HG03442 (cell line): ENCODE results near the gene DHDH.

Experiments used
- ATAC-seq: cut with Tn5 transposase; IDR thresholded peaks from one replicate; pipeline ENCODE4 v1.9.1; 2021; ENCODE audit warnings: mild to moderate bottlenecking, moderate library complexity; ENCODE audit not compliant: unreplicated experiment

Gene DHDH

GRCh38 chr19:48946463-48947257 lies 13.2 kb downstream of the DHDH start:
- ATAC-seq, result no peak

DNA sequence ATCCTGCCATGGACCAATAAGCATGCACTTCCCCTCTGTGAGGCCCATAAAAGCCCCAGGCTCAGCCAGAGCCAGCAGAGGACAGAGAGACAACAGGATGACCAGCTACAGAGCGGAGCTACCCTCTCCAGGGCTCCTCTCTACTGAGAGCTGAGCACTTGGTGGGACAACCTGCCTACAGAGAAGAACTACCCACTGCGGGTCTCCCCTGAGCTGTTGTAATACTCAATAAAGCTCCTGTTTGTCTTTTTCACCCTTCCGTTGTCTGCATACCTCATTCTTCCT lies 13.7 kb downstream of the DHDH start:
- ATAC-seq, result no peak

GRCh38 chr19:48950159-48950558 lies 16.7 kb downstream of the DHDH start:
- no peak for ATAC-seq

DNA sequence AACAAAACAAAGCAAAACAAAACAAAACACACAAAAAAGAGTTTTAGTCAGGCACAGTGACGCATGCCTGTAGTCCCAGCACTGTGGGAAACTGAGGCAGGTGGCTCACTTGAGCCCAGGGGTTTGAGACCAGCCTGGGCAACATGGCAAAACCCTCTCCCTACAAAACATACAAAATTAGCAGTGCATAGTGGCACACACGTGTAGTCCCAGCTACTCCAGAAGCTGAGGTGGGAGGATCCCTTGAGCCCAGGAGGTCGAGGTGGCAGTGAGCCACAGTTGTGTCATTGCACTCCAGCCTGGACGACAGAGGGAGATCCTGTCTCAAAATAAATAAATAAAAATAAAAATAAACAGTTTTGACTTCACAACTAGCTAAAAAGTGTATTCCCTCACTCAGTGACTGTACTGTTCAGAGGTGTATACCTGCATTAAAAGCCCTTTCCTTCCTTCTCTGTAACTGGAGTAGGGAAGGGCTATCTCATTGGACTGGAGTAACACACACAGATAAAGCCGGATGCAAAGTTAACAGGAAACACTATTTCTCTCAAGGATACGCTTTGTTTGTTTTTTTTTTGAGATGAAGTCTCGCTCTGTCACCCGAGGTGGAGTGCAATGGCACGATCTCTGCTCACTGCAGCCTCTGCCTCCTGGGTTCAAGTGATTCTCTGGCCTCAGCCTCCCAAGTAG lies 17.5 kb downstream of the DHDH start:
- no peak for ATAC-seq

DNA sequence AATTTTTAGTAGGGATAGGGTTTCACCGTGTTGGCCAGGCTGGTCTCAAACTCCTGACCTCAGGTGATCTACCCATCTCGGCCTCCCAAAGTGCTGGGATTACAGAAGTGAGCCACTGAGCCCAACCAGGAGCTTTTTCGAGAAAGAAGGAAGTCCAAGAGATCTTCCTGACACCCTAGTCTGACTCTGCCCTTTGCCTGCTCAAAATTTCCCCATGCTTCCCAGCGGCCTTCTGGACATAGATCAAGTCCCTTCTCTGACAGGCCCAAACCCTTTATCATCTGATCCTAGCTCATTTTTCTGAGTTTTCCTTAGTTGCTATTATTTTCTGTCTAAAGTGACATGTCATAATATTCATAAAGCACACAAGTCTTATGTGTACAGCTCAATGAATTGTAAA lies 19.6 kb downstream of the DHDH start:
- ATAC-seq, result no peak

- ATAC-seq, result no peak
These were observed 20.6 kb downstream of the DHDH start for GRCh38 chr19:48953990-48954594.

- ATAC-seq, result peak; percentile 87
These were observed 21.3 kb downstream of the DHDH start, which contains the start of gene BAX for GRCh38 chr19:48954595-48955307. TSS of gene BAX (plus strand) at chr19:48954875. CDS start at chr19:48954929, 54 bp downstream.

GRCh38 chr19:48955308-48955958 lies 21.9 kb downstream of the DHDH start:
- ATAC-seq, result no peak

- ATAC-seq, result no peak
These were observed 24.5 kb downstream of the DHDH start for GRCh38 chr19:48958006-48958405.

DNA sequence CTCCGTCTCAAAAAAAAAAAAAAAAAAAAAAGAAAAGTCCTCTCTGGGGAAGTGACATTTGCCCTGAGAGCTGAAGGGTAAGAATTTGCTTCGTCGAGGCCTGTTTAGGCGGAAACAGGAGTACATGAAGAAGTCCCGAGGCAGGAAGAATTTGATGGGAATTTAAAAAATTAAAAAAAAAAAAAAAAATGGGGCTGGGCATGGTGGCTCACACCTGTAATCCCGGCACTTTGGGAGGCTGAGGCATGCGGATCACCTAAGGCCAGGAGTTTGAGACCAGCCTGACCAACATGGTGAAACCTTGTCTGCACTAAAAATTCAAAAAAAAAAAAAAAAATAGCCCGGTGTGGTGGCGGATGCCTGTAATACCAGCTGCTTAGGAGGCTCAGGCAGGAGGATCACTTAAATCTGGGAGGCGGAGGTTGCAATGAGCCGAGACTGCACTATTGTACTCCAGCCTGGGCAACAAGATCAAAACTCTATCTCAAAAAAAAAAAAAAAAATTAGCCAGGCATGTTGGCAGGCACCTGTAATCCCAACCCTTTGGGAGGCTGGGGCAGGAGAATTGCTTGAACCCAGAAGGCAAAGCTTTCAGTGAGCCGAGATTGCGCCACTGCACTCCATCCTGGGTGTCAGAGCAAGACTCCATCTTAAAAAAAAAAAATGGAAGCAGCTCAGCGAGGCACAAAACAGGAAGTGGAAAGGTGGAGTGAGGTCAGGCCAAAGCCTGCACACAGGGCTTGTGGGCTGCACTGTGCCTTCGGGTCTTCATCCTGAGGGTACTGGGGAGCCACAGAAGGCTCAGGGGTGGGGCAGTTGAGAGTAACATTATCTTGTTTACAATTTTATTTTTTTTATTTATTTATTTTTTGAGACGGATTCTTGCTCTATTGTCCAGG lies 26.1 kb downstream of the DHDH start:
- no peak for ATAC-seq

GRCh38 chr19:48961051-48961649 lies 27.7 kb downstream of the DHDH start:
- no peak for ATAC-seq

DNA sequence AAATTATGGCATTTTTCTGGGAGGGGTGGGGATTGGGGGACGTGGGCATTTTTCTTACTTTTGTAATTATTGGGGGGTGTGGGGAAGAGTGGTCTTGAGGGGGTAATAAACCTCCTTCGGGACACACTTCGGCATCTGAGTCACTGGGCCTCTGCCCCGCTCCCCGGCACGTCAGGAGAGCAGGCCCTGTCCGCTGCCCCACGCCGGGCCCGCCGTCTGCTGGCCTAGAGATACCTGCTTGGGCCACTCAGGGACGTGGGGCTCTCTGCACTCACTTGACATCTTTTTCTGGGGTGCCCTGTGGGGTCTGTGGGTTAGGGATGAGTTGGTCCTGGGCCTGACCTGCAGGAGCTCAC lies 28.2 kb downstream of the DHDH start:
- ATAC-seq, result no peak

DNA sequence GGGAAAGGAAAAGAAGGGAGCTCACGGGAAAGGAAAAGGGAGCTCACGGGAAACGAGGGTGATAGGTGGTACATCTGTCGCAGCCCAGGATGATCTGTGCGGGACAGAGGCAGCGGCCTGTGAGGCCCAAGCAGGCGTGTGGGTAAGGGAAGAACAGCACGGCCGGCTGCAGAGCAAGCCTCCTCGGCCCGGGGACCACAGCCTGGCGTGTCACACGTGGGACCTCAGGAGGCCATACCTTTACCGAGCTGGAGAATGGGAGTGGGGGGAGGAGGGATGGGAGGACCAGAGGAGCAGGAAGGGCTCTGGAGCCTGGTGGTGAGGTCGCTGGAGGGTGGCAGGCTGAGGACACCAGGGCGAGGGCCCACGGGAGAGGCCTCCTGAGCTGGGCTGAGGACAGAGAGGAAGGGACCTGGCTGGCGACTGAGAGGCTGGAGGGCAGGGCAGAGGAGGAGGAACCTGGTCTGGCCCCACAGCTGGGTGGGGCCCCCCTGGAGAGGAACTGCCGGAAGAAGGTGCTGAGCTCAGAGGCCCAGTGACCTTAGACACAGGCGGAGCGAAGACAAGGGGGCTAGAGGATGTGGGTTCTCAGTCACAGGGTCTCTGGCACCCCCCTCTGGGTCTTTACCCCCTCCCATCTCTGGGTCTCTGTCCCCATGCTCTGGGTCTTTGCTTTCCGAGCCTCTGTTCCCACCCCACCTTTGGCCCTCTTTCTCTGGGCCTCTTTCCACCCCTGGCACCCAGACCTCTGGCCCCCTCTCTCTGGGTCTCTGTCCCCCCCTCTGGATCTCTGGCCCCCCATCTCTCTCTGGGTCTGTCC lies 28.7 kb downstream of the DHDH start:
- no peak for ATAC-seq

DNA sequence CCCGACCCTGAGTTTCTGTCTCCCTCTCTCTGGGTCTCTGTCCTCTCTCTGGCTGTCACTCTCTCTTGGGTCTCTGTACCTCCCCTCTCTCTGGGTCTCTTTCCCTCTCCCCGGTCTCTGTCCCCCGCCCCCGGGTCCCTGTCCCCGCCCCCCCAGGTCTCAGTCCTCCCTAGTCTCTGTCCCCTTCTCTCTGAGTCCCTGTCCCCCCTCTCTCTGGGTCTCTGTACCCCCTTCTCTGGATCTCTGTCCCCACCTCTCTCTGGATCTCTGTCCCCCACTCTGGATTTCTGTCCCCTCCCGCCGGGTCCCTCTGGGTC lies 29.3 kb downstream of the DHDH start:
- no peak for ATAC-seq

GRCh38 chr19:48963371-48964204 lies 30.1 kb downstream of the DHDH start:
- ATAC-seq, result no peak

- no peak for ATAC-seq
These were observed 30.9 kb downstream of the DHDH start for GRCh38 chr19:48964205-48965039.
